IMR-90 (cell line): ENCODE data around the gene SLC2A6. TPM values are rescaled to one million over a fixed set of nuclear protein-coding genes. Genes with fewer than 3 reads are reported as not detected.

Experiments
- ATAC-seq: fragments of 200-7000 bp; cut with Tn5 transposase; 2 replicates; pipeline ENCODE4 v1.9.1; 2020; ENCODE audit warnings: low read depth, mild to moderate bottlenecking, moderate library complexity
- BruUV-seq: library from RNA; stranded (reverse); fragments of 400-500 nt; replicated peaks from 2 replicates; lab custom pipeline; 2021; lab: Mats Ljungman, UMichigan
- CTCF ChIA-PET: fragments of 300-600 bp; formaldehyde crosslinking; extraction: SDS; loops from one replicate; lab custom pipeline; 2021; ENCODE audit warnings: antibody characterized with exemption; lab: Yijun Ruan, JAX
- POLR2A ChIA-PET: fragments of 300-600 bp; sonication (Branson Sonifier 250); formaldehyde crosslinking; loops from one replicate; lab custom pipeline; 2022; ENCODE audit warnings: antibody characterized with exemption; ENCODE audit not compliant: unreplicated experiment; lab: Charles Lee
- DNase-seq: peaks from one replicate; pipeline ENCODE4 v3.0.0; 2013
- H2AFZ ChIP-seq: replicated peaks from 2 replicates; pipeline ENCODE3; 2013; ENCODE audit warnings: low read length, mild to moderate bottlenecking; ENCODE audit not compliant: poor library complexity
- H2AK5ac ChIP-seq: 2 replicates; pipeline ENCODE4 v1.6.1; 2013; ENCODE audit warnings: low read depth, low read length, inconsistent platforms
- H2AK9ac ChIP-seq: replicated peaks from 2 replicates; pipeline ENCODE3; 2013; ENCODE audit warnings: mild to moderate bottlenecking, low read depth, low read length, moderate library complexity; ENCODE audit not compliant: poor library complexity
- H2BK120ac ChIP-seq: 2 replicates; pipeline ENCODE4 v1.6.1; 2013; ENCODE audit warnings: low read depth, low read length, inconsistent platforms
- H2BK15ac ChIP-seq: 3 replicates; pipeline ENCODE4 v1.6.1; 2013; ENCODE audit warnings: low read depth, low read length, inconsistent platforms
- H2BK20ac ChIP-seq: 2 replicates; pipeline ENCODE4 v1.6.1; 2013; ENCODE audit warnings: low read depth, mild to moderate bottlenecking, inconsistent platforms, low read length, moderate library complexity
- H2BK5ac ChIP-seq: 2 replicates; pipeline ENCODE4 v1.6.1; 2013; ENCODE audit warnings: mild to moderate bottlenecking, low read depth, low read length, inconsistent platforms; ENCODE audit not compliant: poor library complexity, severe bottlenecking
- H3K14ac ChIP-seq: replicated peaks from 2 replicates; pipeline ENCODE4 v1.6.1; 2013; ENCODE audit warnings: low read depth, low read length, inconsistent platforms
- H3K18ac ChIP-seq: 2 replicates; pipeline ENCODE4 v1.6.1; 2013; ENCODE audit warnings: low read depth, low read length, control low read depth
- H3K23ac ChIP-seq: 2 replicates; pipeline ENCODE4 v1.6.1; 2013; ENCODE audit warnings: low read depth, low read length, inconsistent platforms
- H3K27ac ChIP-seq: 2 replicates; pipeline ENCODE4 v1.5.1; 2013; ENCODE audit warnings: mild to moderate bottlenecking, control low read depth, low read length; ENCODE audit not compliant: insufficient read depth
- H3K27me3 ChIP-seq: 2 replicates; pipeline ENCODE4 v1.6.1; 2013; ENCODE audit warnings: low read length; ENCODE audit not compliant: control insufficient read depth, insufficient read depth
- H3K36me3 ChIP-seq: 2 replicates; pipeline ENCODE4 v1.6.1; 2013; ENCODE audit warnings: low read length, mixed read lengths; ENCODE audit not compliant: control insufficient read depth, insufficient read depth
- H3K4ac ChIP-seq: 2 replicates; pipeline ENCODE4 v1.6.1; 2013; ENCODE audit warnings: low read depth, low read length, inconsistent platforms
- H3K4me1 ChIP-seq: 2 replicates; pipeline ENCODE4 v1.6.1; 2013; ENCODE audit warnings: low read length, mixed read lengths; ENCODE audit not compliant: control insufficient read depth, insufficient read depth
- H3K4me2 ChIP-seq: 2 replicates; pipeline ENCODE4 v1.6.1; 2013; ENCODE audit warnings: low read depth, mild to moderate bottlenecking, control low read depth, low read length, moderate library complexity
- H3K4me3 ChIP-seq: 2 replicates; pipeline ENCODE4 v1.5.1; 2013; ENCODE audit warnings: low read depth, mild to moderate bottlenecking, control low read depth, low read length, moderate library complexity; ENCODE audit not compliant: insufficient read depth
- H3K56ac ChIP-seq: 2 replicates; pipeline ENCODE4 v1.6.1; 2013; ENCODE audit warnings: low read length, inconsistent platforms; ENCODE audit not compliant: insufficient read depth; ENCODE audit errors: extremely low read depth
- H3K79me1 ChIP-seq, 2 experiments: 2 replicates each; pipeline ENCODE4 v1.6.1; 2013; ENCODE audit warnings: low read length in 2 of 2, inconsistent platforms in 1 of 2, low read depth in 1 of 2
- H3K9ac ChIP-seq: 2 replicates; pipeline ENCODE4 v1.6.1; 2013; ENCODE audit warnings: low read depth, low read length, control low read depth
- H3K9me1 ChIP-seq: 2 replicates; pipeline ENCODE4 v1.6.1; 2013; ENCODE audit warnings: low read length, inconsistent platforms; ENCODE audit not compliant: insufficient read depth
- H3K9me3 ChIP-seq: 2 replicates; pipeline ENCODE4 v1.6.1; 2013; ENCODE audit warnings: low read length; ENCODE audit not compliant: control insufficient read depth, insufficient read depth
- H4K20me1 ChIP-seq: 2 replicates; pipeline ENCODE4 v1.6.1; 2013; ENCODE audit warnings: low read length, inconsistent platforms; ENCODE audit not compliant: insufficient read depth
- H4K5ac ChIP-seq: 2 replicates; pipeline ENCODE4 v1.6.1; 2013; ENCODE audit warnings: mild to moderate bottlenecking, low read depth, low read length, control low read depth
- H4K8ac ChIP-seq, 2 experiments: 2 replicates each; pipeline ENCODE4 v1.6.1; 2013; ENCODE audit warnings: low read depth in 2 of 2, low read length in 2 of 2, control low read depth in 1 of 2, inconsistent platforms in 1 of 2
- H4K91ac ChIP-seq: 2 replicates; pipeline ENCODE4 v1.6.1; 2013; ENCODE audit warnings: low read depth, low read length, inconsistent platforms; ENCODE audit not compliant: insufficient read depth
- BHLHE40 ChIP-seq: fragments of 150-350 bp; IDR thresholded peaks from 2 replicates; pipeline ENCODE4 v1.6.1; 2016; ENCODE audit warnings: mild to moderate bottlenecking, low read depth, low read length
- CEBPB ChIP-seq: IDR thresholded peaks from 2 replicates; pipeline ENCODE4 v1.6.1; 2012; ENCODE audit warnings: low read depth, low read length, improper control_type of control experiment
- CHD1 ChIP-seq: IDR thresholded peaks from 2 replicates; pipeline ENCODE4 v1.6.1; 2012; ENCODE audit warnings: low read depth, low read length, improper control_type of control experiment
- CTCF ChIP-seq: conservative IDR thresholded peaks from 2 replicates; pipeline ENCODE4 v1.5.1; 2012; ENCODE audit warnings: mild to moderate bottlenecking, low read depth, low read length, improper control_type of control experiment
- FOS ChIP-seq: fragments of 150-350 bp; IDR thresholded peaks from 2 replicates; pipeline ENCODE4 v1.6.1; 2016; ENCODE audit warnings: low read depth, low read length
- MAFK ChIP-seq: IDR thresholded peaks from 2 replicates; pipeline ENCODE4 v1.6.1; 2012; ENCODE audit warnings: low read depth, low read length, improper control_type of control experiment
- MAZ ChIP-seq: IDR thresholded peaks from 2 replicates; pipeline ENCODE4 v1.6.1; 2012; ENCODE audit warnings: low read depth, mild to moderate bottlenecking, low read length, improper control_type of control experiment, moderate library complexity, borderline replicate concordance
- MXI1 ChIP-seq: IDR thresholded peaks from 2 replicates; pipeline ENCODE4 v1.6.1; 2012; ENCODE audit warnings: low read depth, mild to moderate bottlenecking, low read length, moderate library complexity, borderline replicate concordance
- NFE2L2 ChIP-seq: fragments of 150-350 bp; IDR thresholded peaks from 2 replicates; pipeline ENCODE4 v1.6.1; 2016; ENCODE audit warnings: low read depth, mild to moderate bottlenecking, low read length
- POLR2A ChIP-seq: IDR thresholded peaks from 2 replicates; pipeline ENCODE4 v1.6.1; 2012; ENCODE audit warnings: mild to moderate bottlenecking, low read depth, low read length
- RAD21 ChIP-seq: IDR thresholded peaks from 2 replicates; pipeline ENCODE4 v1.6.1; 2012; ENCODE audit warnings: low read length, improper control_type of control experiment
- RCOR1 ChIP-seq: IDR thresholded peaks from 2 replicates; pipeline ENCODE4 v1.6.1; 2012; ENCODE audit warnings: mild to moderate bottlenecking, low read length, improper control_type of control experiment; ENCODE audit not compliant: insufficient replicate concordance
- RFX5 ChIP-seq: IDR thresholded peaks from 2 replicates; pipeline ENCODE4 v1.8.0; 2012; ENCODE audit warnings: low read depth, mild to moderate bottlenecking, low read length, moderate library complexity
- SMC3 ChIP-seq: fragments of 150-350 bp; IDR thresholded peaks from 2 replicates; pipeline ENCODE4 v1.6.1; 2016; ENCODE audit warnings: low read depth, mild to moderate bottlenecking, antibody characterized with exemption, low read length, moderate library complexity
- WGBS, 2 experiments: methylation state at CpG; one replicate each; pipeline versions ENCODE4 v1.1.5 to v1.1.7; 2013; ENCODE audit warnings: missing lambda C conversion rate in 2 of 2; ENCODE audit not compliant: insufficient read length in 1 of 2; ENCODE audit errors: extremely low coverage in 2 of 2; 5-methylcytosine and 5-hydroxymethylcytosine counted together
- dilution Hi-C: fragments of 300-500 bp; cut with HindIII; formaldehyde crosslinking; loops from one replicate; pipeline ENCODE4 v1.14.3; 2018; ENCODE audit warnings: low sequenced_read_pairs; ENCODE audit not compliant: unreplicated experiment
- in situ Hi-C: fragments of 300-500 bp; cut with MboI; formaldehyde crosslinking; loops from 3 replicates; pipeline ENCODE4 v1.14.3; 2019; ENCODE audit warnings: low sequenced_read_pairs, inconsistent platforms, mixed read lengths
- intact Hi-C: fragments of 100-400 bp; cut with micrococcal nuclease; formaldehyde crosslinking; loops from 2 replicates; pipeline ENCODE4 v1.10.0; 2022
- polyA plus RNA-seq, 3 experiments: library from polyadenylated mRNA; depleted of rRNA; stranded (reverse); fragments of >200 nt; gene quantifications; 2 replicates each; pipeline ENCODE4 v1.2.3, GENCODE V29; 2012; ENCODE audit warnings: low replicate concordance in 1 of 3
- total RNA-seq: library from RNA; depleted of rRNA; stranded (reverse); fragments of >200 nt; gene quantifications from 2 replicates; pipeline ENCODE4 v1.2.3, GENCODE V29; 2012
- TF ChIP-seq, protein P1 (sequence below): fragments of 150-350 bp; IDR thresholded peaks from 2 replicates; pipeline ENCODE4 v1.6.1; 2016; ENCODE audit warnings: low read depth, mild to moderate bottlenecking, low read length, moderate library complexity, borderline replicate concordance
- TF ChIP-seq, protein P2 (sequence below): fragments of 150-350 bp; IDR thresholded peaks from 2 replicates; pipeline ENCODE4 v1.6.1; 2017; ENCODE audit warnings: mild to moderate bottlenecking, antibody characterized with exemption, low read length, low read depth

Gene SLC2A6
- total and polyA plus RNA-seq, 2 of the 4 experiments (the other 2 are of a cell fraction) = 2.9 to 8.5 TPM

GRCh38 chr9:133516961-133517350 is 38.1 kb upstream of the SLC2A6 start:
- Histone ChIP-seq H2BK5ac (no peak overlapping the region), H2BK120ac (no peak overlapping the region), H3K56ac (no peak overlapping the region), H3K36me3 (no peaks in the 10 kb centered on the region), H3K18ac (no peak overlapping the region), H3K4me1 (no peaks in the 10 kb centered on the region), H4K8ac (no peak overlapping the region), H4K20me1 (peaks cover 1% of the 10 kb centered on the region; the same call in 1 of the 2 replicates), H3K27me3 (peaks cover 60% of the 10 kb centered on the region), H2AK5ac (no peak overlapping the region), H3K27ac (no peak overlapping the region), H3K79me1 (no peaks in the 10 kb centered on the region), H3K4me2 (no peak overlapping the region), H2AFZ (no peak overlapping the region), H2BK20ac (no peak overlapping the region), H3K9ac (no peak overlapping the region), H4K91ac (no peak overlapping the region), H3K9me3 (no peaks in the 10 kb centered on the region), H3K4ac (no peak overlapping the region), H2BK15ac (no peak overlapping the region), H3K23ac (no peak overlapping the region), H3K4me3 (no peak overlapping the region), H4K5ac (no peak overlapping the region), H2AK9ac (no peak overlapping the region), H3K14ac (no peak overlapping the region), H3K9me1 (peaks cover 4% of the 10 kb centered on the region; the same call in 1 of the 2 replicates)
- DNase-seq = no peak
- dilution Hi-C loops (no loop called here), in situ Hi-C loops (no loop called here), intact Hi-C loops (no loop called here)
- ATAC-seq = no peak
- no TSS peak for BruUV-seq
- TF ChIP-seq RCOR1 = no peak
- no peak for TF ChIP-seq FOS
- TF ChIP-seq, protein P1, sequence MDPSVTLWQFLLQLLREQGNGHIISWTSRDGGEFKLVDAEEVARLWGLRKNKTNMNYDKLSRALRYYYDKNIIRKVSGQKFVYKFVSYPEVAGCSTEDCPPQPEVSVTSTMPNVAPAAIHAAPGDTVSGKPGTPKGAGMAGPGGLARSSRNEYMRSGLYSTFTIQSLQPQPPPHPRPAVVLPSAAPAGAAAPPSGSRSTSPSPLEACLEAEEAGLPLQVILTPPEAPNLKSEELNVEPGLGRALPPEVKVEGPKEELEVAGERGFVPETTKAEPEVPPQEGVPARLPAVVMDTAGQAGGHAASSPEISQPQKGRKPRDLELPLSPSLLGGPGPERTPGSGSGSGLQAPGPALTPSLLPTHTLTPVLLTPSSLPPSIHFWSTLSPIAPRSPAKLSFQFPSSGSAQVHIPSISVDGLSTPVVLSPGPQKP = no peak
- TF ChIP-seq RAD21 = no peak
- no peak for TF ChIP-seq BHLHE40
- no peak for TF ChIP-seq MAFK
- no peak for TF ChIP-seq RFX5
- TF ChIP-seq MXI1 = no peak
- TF ChIP-seq MAZ = no peak
- TF ChIP-seq POLR2A = no peak
- TF ChIP-seq CEBPB = no peak
- TF ChIP-seq CHD1 = no peak
- TF ChIP-seq, protein P2, sequence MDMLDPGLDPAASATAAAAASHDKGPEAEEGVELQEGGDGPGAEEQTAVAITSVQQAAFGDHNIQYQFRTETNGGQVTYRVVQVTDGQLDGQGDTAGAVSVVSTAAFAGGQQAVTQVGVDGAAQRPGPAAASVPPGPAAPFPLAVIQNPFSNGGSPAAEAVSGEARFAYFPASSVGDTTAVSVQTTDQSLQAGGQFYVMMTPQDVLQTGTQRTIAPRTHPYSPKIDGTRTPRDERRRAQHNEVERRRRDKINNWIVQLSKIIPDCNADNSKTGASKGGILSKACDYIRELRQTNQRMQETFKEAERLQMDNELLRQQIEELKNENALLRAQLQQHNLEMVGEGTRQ = no peak
- no peak for TF ChIP-seq SMC3
- no peak for TF ChIP-seq NFE2L2
- TF ChIP-seq CTCF = no peak
- CTCF ChIA-PET = no interaction called here
- WGBS, 2 experiments = 60% methylated on average over 1 of the region's 9 CpGs; no CpG with 5 or more reads in 1 of the 2 experiments
- POLR2A ChIA-PET = no interaction called here
